Ascending aorta (tissue), 2 donors: ENCODE measurements around the gene ZAP70. TPM values are rescaled to one million over a fixed set of nuclear protein-coding genes. Genes with fewer than 3 reads are reported as not detected.

Source experiments
- DNase-seq, 2 donors: peaks; one replicate each; pipeline ENCODE4 v3.0.0-alpha.2; 2019; ENCODE audit warnings: low spot score in 2 of 2
- H3K27ac ChIP-seq, 2 donors: fragments of 200-600 bp; sonication (generic); one replicate each; pipeline ENCODE4 v1.5.1; 2016 to 2017; ENCODE audit warnings: mild to moderate bottlenecking in 1 of 2
- H3K27me3 ChIP-seq: fragments of 200-600 bp; sonication (generic); one replicate; pipeline ENCODE4 v1.5.1; 2017
- H3K36me3 ChIP-seq, 2 donors: fragments of 200-600 bp; sonication (generic); one replicate each; pipeline ENCODE4 v1.5.1; 2016
- H3K4me1 ChIP-seq, 2 donors: fragments of 200-600 bp; sonication (generic); one replicate each; pipeline ENCODE4 v1.5.1; 2016 to 2017; ENCODE audit warnings: mild to moderate bottlenecking in 1 of 2
- H3K4me3 ChIP-seq, 2 donors: fragments of 200-600 bp; sonication (generic); one replicate each; pipeline ENCODE4 v1.5.1; 2016 to 2017; ENCODE audit warnings: mild to moderate bottlenecking in 1 of 2
- H3K9me3 ChIP-seq, 2 donors: fragments of 200-600 bp; sonication (generic); one replicate each; pipeline ENCODE4 v1.5.1; 2016
- intact Hi-C: fragments of 100-400 bp; cut with DNase I; formaldehyde crosslinking; loops from one replicate; pipeline ENCODE4 v1.15.1; 2023
- total RNA-seq: library from RNA; depleted of rRNA; stranded (reverse); fragments of >200 nt; gene quantifications from one replicate; pipeline ENCODE4 v1.1.0, GENCODE V29; 2016
- TF ChIP-seq, protein P1 (sequence below), 3 experiments: fragments of 200-600 bp in 2 of 3; fragments of 450-650 bp in 1 of 3; sonication (generic) in 2 of 3; IDR thresholded peaks; one replicate each; pipeline ENCODE4 v1.5.1; 2016 to 2019; ENCODE audit warnings: antibody characterized with exemption in 3 of 3, mild to moderate bottlenecking in 1 of 3, moderate library complexity in 1 of 3

ZAP70 gene
- total RNA-seq, 1 donor from 2014 or later = 2.7 TPM

DNA sequence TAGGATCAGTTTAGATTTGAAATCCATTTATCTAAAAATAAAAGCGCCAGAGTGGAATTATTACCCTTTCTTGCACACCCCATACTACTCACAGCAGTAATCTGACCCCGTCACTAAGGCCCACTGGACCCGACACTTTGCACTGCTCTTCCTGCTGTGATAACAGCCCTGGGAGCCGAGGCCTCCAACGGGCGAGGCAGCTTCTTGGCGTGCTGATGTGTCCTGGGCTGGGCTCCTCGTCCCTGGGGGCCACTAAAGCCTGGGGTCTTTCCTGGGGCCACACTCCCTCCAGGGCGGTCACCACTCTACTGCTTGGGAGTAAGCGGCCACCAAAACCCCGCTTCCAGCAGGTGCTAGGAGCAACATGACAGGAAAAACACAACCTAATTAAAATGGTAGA, 61.7 kb downstream of the ZAP70 start:
- no peak overlapping the region for H3K27ac ChIP-seq
- H3K4me1 ChIP-seq = no peaks in the 10 kb centered on the region
- H3K9me3 ChIP-seq = no peaks in the 10 kb centered on the region
- no peak for DNase-seq
- peaks cover 22 to 53% of the 10 kb centered on the region in 2 donors for H3K36me3 ChIP-seq
- intact Hi-C loops = no loop called here
- H3K4me3 ChIP-seq = no peak overlapping the region
- no peaks in the 10 kb centered on the region for H3K27me3 ChIP-seq
- TF ChIP-seq, protein P1, sequence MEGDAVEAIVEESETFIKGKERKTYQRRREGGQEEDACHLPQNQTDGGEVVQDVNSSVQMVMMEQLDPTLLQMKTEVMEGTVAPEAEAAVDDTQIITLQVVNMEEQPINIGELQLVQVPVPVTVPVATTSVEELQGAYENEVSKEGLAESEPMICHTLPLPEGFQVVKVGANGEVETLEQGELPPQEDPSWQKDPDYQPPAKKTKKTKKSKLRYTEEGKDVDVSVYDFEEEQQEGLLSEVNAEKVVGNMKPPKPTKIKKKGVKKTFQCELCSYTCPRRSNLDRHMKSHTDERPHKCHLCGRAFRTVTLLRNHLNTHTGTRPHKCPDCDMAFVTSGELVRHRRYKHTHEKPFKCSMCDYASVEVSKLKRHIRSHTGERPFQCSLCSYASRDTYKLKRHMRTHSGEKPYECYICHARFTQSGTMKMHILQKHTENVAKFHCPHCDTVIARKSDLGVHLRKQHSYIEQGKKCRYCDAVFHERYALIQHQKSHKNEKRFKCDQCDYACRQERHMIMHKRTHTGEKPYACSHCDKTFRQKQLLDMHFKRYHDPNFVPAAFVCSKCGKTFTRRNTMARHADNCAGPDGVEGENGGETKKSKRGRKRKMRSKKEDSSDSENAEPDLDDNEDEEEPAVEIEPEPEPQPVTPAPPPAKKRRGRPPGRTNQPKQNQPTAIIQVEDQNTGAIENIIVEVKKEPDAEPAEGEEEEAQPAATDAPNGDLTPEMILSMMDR (IDR thresholded peaks at IDR 0.05) = no peak

DNA sequence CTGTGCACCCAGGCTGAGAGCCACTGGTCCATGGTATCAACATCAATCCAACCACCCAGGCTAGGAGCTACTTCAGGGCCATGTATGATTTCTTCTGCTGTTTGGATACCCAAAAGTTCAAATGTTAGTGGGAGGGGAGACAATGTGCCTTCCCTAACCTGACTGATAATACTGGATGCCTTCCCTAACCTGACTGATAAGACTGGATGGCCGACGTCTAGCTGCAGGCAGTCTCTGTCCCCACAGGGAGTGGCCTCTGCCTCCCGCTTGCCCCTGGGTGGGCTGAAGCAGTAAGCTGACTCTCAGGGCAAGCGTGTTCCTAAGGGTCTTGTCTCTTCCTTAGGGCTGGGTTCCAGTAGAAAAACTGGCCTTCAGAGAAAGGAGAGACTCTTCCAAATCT, 65.8 kb downstream of the ZAP70 start:
- intact Hi-C loops = no loop called here
- Histone ChIP-seq H3K36me3 (peaks cover 11 to 24% of the 10 kb centered on the region in 2 donors), H3K4me3 (no peak overlapping the region), H3K9me3 (no peaks in the 10 kb centered on the region), H3K4me1 (no peaks in the 10 kb centered on the region), H3K27ac (no peak overlapping the region), H3K27me3 (no peaks in the 10 kb centered on the region)
- no peak for DNase-seq
- TF ChIP-seq, protein P1 (IDR thresholded peaks at IDR 0.05) = no peak

DNA sequence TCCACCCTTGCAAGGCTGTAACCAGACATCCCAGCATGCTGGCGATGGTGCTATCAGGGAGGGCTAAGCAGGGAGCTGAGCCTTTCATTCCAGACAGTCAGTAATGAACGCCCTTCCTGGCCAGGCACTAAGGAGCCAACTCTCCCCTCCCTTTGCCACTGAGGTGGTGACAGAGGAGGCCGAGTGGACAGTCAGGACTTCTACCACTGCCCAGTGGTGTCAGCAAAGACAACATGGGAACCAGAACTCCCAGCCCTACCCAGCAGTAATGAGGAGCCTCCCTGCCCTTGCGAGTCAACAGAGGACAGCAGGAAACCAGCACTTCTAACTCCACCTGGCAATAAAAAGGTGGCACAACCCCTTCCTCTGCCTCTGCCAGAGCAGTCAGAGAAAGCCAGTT, 68.6 kb downstream of the ZAP70 start:
- H3K4me3 ChIP-seq = no peak overlapping the region
- no peaks in the 10 kb centered on the region for H3K4me1 ChIP-seq
- H3K27ac ChIP-seq = no peak overlapping the region
- H3K27me3 ChIP-seq = no peaks in the 10 kb centered on the region
- intact Hi-C loops = no loop called here
- TF ChIP-seq, protein P1 (IDR thresholded peaks at IDR 0.05) = no peak
- peaks cover 0 to 11% of the 10 kb centered on the region in 2 donors for H3K36me3 ChIP-seq
- H3K9me3 ChIP-seq = no peaks in the 10 kb centered on the region
- DNase-seq = no peak

DNA sequence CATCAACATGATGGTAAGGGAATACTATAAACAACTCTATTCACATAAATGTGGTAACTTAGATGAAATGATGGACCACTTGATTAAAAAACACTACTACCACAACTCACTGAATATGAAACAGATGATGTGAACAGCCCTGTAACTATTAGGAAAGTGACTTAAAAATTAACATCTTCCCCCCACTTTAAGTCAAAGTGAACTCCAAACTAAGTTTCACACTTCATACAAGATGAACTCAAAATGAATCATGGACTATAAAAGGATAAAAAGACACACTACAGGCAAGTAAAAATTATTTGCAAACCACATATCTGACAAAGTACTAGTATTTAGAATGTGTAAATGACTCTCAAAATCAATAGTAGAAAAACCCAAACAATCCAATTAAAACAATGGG, 71.6 kb downstream of the ZAP70 start:
- TF ChIP-seq, protein P1 (IDR thresholded peaks at IDR 0.05) = no peak
- H3K36me3 ChIP-seq = peaks cover 0 to 26% of the 10 kb centered on the region in 2 donors
- intact Hi-C loops = no loop called here

DNA sequence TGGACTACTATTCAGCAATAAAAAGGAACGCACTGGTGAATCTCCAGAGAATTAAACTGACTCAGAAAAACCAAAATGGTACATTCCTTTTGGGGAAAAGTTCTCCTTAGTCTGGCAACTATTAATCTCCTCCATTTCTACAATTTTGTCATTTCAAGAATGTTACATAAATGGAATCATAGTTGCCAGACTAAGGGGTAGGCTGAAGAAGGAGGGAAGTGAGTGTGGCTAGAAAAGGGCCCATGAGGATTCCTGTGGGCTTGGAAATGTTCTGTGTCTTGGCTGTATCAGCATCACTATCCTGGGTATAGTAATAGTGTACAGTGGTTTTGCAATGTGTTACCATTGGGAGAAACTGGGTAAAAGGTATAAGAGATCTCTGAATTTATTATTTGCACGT, 72.4 kb downstream of the ZAP70 start:
- no peak for DNase-seq
- intact Hi-C loops = no loop called here
- Histone ChIP-seq H3K27me3 (no peaks in the 10 kb centered on the region), H3K36me3 (peaks cover 0 to 28% of the 10 kb centered on the region in 2 donors), H3K9me3 (no peaks in the 10 kb centered on the region), H3K4me1 (no peaks in the 10 kb centered on the region), H3K27ac (no peak overlapping the region), H3K4me3 (no peak overlapping the region)
- TF ChIP-seq, protein P1 (IDR thresholded peaks at IDR 0.05) = no peak

More for the DNA sequence above, 71.6 kb downstream of the ZAP70 start:
- no peak for DNase-seq
- Histone ChIP-seq H3K4me1 (no peaks in the 10 kb centered on the region), H3K4me3 (no peak overlapping the region), H3K27ac (no peak overlapping the region), H3K9me3 (no peaks in the 10 kb centered on the region), H3K27me3 (no peaks in the 10 kb centered on the region)
